PC-3 (cell line): ENCODE data around the gene GJC1.

Source experiments
- EZH2 ChIP-seq: fragments of 300-600 bp; sonication (generic); IDR thresholded peaks from one replicate; pipeline ENCODE4 v1.6.1; 2017; ENCODE audit warnings: antibody characterized with exemption, mild to moderate bottlenecking, low read length; ENCODE audit not compliant: unreplicated experiment
- EZH2phosphoT487 ChIP-seq: fragments of 300-600 bp; sonication (generic); IDR thresholded peaks from 2 replicates; pipeline ENCODE4 v1.6.1; 2018; ENCODE audit warnings: mild to moderate bottlenecking, antibody characterized with exemption, low read length, borderline replicate concordance
- TF ChIP-seq, protein P1 (sequence below): fragments of 300-600 bp; sonication (generic); conservative IDR thresholded peaks from 2 replicates; pipeline ENCODE4 v1.5.1; 2017; ENCODE audit warnings: antibody characterized with exemption, low read depth, mild to moderate bottlenecking, low read length

DNA sequence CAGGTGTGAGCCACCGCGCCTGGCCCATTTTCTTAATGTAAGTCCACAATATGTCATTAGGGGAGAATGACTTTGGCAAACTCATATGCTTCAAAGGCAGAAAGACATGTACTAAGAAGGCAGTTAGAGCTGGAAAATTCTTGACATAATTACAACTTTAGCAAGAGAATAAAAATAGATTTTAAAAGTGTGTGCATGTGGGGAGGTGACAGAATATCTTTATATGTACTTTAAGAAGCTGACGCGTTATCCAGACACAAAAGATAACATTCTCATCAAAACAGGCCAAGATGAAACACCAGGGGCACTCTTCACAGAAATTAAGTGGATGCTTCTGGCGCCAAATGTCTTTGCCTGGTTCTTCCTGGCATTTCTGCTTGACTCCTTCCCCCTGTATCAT lies 28.2 kb downstream of the GJC1 start:
- TF ChIP-seq, protein P1, sequence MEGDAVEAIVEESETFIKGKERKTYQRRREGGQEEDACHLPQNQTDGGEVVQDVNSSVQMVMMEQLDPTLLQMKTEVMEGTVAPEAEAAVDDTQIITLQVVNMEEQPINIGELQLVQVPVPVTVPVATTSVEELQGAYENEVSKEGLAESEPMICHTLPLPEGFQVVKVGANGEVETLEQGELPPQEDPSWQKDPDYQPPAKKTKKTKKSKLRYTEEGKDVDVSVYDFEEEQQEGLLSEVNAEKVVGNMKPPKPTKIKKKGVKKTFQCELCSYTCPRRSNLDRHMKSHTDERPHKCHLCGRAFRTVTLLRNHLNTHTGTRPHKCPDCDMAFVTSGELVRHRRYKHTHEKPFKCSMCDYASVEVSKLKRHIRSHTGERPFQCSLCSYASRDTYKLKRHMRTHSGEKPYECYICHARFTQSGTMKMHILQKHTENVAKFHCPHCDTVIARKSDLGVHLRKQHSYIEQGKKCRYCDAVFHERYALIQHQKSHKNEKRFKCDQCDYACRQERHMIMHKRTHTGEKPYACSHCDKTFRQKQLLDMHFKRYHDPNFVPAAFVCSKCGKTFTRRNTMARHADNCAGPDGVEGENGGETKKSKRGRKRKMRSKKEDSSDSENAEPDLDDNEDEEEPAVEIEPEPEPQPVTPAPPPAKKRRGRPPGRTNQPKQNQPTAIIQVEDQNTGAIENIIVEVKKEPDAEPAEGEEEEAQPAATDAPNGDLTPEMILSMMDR = no peak
- no peak for TF ChIP-seq EZH2phosphoT487
- TF ChIP-seq EZH2 = no peak
